Smooth muscle cell (in vitro differentiated cells): ENCODE data around the gene ASPSCR1. TPM values are rescaled to one million over a fixed set of nuclear protein-coding genes. Genes with fewer than 3 reads are reported as not detected.

Experiments
- DNase-seq: peaks from one replicate; lab custom pipeline; 2025; ENCODE audit not compliant: unreplicated experiment; lab: John Stamatoyannopoulos, UW
- H2AFZ ChIP-seq: fragments of 200-600 bp; sonication (generic); 2 replicates; pipeline ENCODE4 v1.6.0; 2016; ENCODE audit warnings: antibody characterized with exemption, low read depth, mild to moderate bottlenecking
- H3F3A ChIP-seq: fragments of 200-600 bp; sonication (generic); 2 replicates; pipeline ENCODE4 v1.6.0; 2017; ENCODE audit warnings: antibody characterized with exemption, low read depth
- H3K27ac ChIP-seq: fragments of 200-600 bp; sonication (generic); 2 replicates; pipeline ENCODE4 v1.5.1; 2016; ENCODE audit warnings: low read depth, mild to moderate bottlenecking
- H3K27me3 ChIP-seq: fragments of 200-600 bp; sonication (generic); 2 replicates; pipeline ENCODE4 v1.6.1; 2016; ENCODE audit warnings: low read depth, mild to moderate bottlenecking
- H3K36me3 ChIP-seq: fragments of 200-600 bp; sonication (generic); 2 replicates; pipeline ENCODE4 v1.5.1; 2016; ENCODE audit warnings: low read depth
- H3K4me1 ChIP-seq: fragments of 200-600 bp; sonication (generic); 2 replicates; pipeline ENCODE4 v1.5.1; 2016; ENCODE audit warnings: low read depth
- H3K4me2 ChIP-seq: fragments of 200-600 bp; sonication (generic); 2 replicates; pipeline ENCODE4 v1.6.0; 2016; ENCODE audit warnings: mild to moderate bottlenecking
- H3K4me3 ChIP-seq: fragments of 200-600 bp; sonication (generic); 2 replicates; pipeline ENCODE4 v1.5.1; 2016; ENCODE audit warnings: mild to moderate bottlenecking
- H3K79me2 ChIP-seq: fragments of 200-600 bp; sonication (generic); 2 replicates; pipeline ENCODE4 v1.6.0; 2016; ENCODE audit warnings: low read depth, mild to moderate bottlenecking
- H3K9ac ChIP-seq: fragments of 200-600 bp; sonication (generic); 2 replicates; pipeline ENCODE4 v1.6.0; 2016; ENCODE audit warnings: low read depth
- H3K9me3 ChIP-seq: fragments of 200-600 bp; sonication (generic); replicated peaks from 2 replicates; pipeline ENCODE4 v1.5.1; 2016; ENCODE audit warnings: low read depth
- H4K20me1 ChIP-seq: fragments of 200-600 bp; sonication (generic); 2 replicates; pipeline ENCODE4 v1.6.0; 2016; ENCODE audit warnings: low read depth
- WGBS: methylation state at CpG from one replicate; pipeline ENCODE4 v1.1.7; 2016; ENCODE audit warnings: low lambda C conversion rate; 5-methylcytosine and 5-hydroxymethylcytosine counted together
- polyA plus RNA-seq: library from polyadenylated mRNA; unstranded; fragments of >200 nt; fragmentation: Nextera tagmentation; extraction: Ambion mirVana; gene quantifications from 2 replicates; pipeline ENCODE4 v1.2.1, GENCODE V29; 2016
- total RNA-seq: library from RNA; depleted of rRNA; stranded (reverse); fragments of >200 nt; gene quantifications from 2 replicates; pipeline ENCODE4 v1.2.3, GENCODE V29; 2014
- TF ChIP-seq, protein P1 (sequence below): fragments of 200-600 bp; sonication (generic); IDR thresholded peaks from 2 replicates; pipeline ENCODE4 v1.5.1; 2017; ENCODE audit warnings: borderline replicate concordance, mild to moderate bottlenecking, antibody characterized with exemption; ENCODE audit not compliant: insufficient read depth, poor library complexity, severe bottlenecking

The ASPSCR1 gene
- total and polyA plus RNA-seq, 2 experiments from 2014 or later = 28.4 to 44.0 TPM

DNA sequence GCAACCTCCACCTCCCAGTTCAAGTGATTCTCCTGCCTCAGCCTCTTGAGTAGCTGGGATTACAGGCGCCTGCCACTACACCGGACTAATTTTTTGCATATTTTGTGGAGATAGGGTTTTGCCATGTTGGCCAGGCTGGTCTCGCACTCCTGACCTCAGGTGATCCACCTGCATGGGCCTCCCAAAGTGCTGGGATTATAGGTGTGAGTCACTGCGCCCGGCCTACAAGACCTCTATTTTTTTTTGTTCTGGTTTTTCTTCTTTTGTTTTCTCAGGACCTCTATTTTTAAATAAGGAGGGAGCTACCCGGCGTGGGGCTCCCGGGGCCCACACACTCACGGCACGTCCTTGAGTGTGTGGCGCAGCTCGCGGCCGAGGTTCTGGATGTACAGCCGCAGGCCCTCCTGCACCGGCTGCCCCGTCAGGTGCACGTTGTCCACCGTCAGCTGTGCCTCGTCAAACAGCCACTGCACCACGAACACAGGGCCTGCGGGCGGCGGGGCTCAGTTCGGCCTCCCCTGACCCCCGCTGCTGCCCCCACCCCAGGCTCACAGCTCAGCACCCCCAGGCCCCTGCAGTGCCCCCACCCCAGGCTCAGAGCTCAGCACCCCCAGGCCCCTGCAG, 22.3 kb upstream of the ASPSCR1 start:
- H2AFZ ChIP-seq = no peak overlapping the region
- TF ChIP-seq, protein P1, sequence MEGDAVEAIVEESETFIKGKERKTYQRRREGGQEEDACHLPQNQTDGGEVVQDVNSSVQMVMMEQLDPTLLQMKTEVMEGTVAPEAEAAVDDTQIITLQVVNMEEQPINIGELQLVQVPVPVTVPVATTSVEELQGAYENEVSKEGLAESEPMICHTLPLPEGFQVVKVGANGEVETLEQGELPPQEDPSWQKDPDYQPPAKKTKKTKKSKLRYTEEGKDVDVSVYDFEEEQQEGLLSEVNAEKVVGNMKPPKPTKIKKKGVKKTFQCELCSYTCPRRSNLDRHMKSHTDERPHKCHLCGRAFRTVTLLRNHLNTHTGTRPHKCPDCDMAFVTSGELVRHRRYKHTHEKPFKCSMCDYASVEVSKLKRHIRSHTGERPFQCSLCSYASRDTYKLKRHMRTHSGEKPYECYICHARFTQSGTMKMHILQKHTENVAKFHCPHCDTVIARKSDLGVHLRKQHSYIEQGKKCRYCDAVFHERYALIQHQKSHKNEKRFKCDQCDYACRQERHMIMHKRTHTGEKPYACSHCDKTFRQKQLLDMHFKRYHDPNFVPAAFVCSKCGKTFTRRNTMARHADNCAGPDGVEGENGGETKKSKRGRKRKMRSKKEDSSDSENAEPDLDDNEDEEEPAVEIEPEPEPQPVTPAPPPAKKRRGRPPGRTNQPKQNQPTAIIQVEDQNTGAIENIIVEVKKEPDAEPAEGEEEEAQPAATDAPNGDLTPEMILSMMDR = no peak
- H3K27ac ChIP-seq = no peak overlapping the region
- no peaks in the 10 kb centered on the region for H3K9me3 ChIP-seq
- no peaks in the 10 kb centered on the region for H3K4me1 ChIP-seq
- no peaks in the 10 kb centered on the region for H4K20me1 ChIP-seq
- H3K36me3 ChIP-seq = no peaks in the 10 kb centered on the region
- no peak overlapping the region for H3K4me3 ChIP-seq
- peaks cover 17% of the 10 kb centered on the region for H3K27me3 ChIP-seq
- no peaks in the 10 kb centered on the region for H3K79me2 ChIP-seq
- no peaks in the 10 kb centered on the region for H3F3A ChIP-seq
- H3K9ac ChIP-seq = no peak overlapping the region
- DNase-seq = no peak
- no peak overlapping the region for H3K4me2 ChIP-seq
- WGBS = 90% methylated on average over 25 of the region's 26 CpGs

- H3F3A ChIP-seq = no peaks in the 10 kb centered on the region
- no peak overlapping the region for H3K9ac ChIP-seq
- 96% methylated on average over 11 of the region's 13 CpGs for WGBS
- H3K4me3 ChIP-seq = no peak overlapping the region
- no peaks in the 10 kb centered on the region for H3K4me1 ChIP-seq
- no peak overlapping the region for H3K4me2 ChIP-seq
- H3K27ac ChIP-seq = no peak overlapping the region
- H3K27me3 ChIP-seq = peaks cover 22% of the 10 kb centered on the region
- TF ChIP-seq, protein P1 = no peak
- DNase-seq = no peak
- H3K36me3 ChIP-seq = no peaks in the 10 kb centered on the region
- no peaks in the 10 kb centered on the region for H4K20me1 ChIP-seq
- H3K9me3 ChIP-seq = no peaks in the 10 kb centered on the region
- no peaks in the 10 kb centered on the region for H3K79me2 ChIP-seq
- H2AFZ ChIP-seq = no peak overlapping the region
Measured at GRCh38 chr17:81955756-81956544, 21.5 kb upstream of the ASPSCR1 start.

GRCh38 chr17:81956607-81957589, 20.5 kb upstream of the ASPSCR1 start:
- Histone ChIP-seq H3F3A (no peaks in the 10 kb centered on the region), H3K4me2 (no peak overlapping the region), H3K9ac (no peak overlapping the region), H3K4me3 (no peak overlapping the region), H3K4me1 (no peaks in the 10 kb centered on the region), H3K9me3 (no peaks in the 10 kb centered on the region), H4K20me1 (no peaks in the 10 kb centered on the region), H3K27me3 (peaks cover 26% of the 10 kb centered on the region), H2AFZ (no peak overlapping the region), H3K27ac (no peak overlapping the region), H3K36me3 (no peaks in the 10 kb centered on the region), H3K79me2 (no peaks in the 10 kb centered on the region)
- 88% methylated on average over 45 of the region's 45 CpGs for WGBS
- TF ChIP-seq, protein P1 = no peak
- no peak for DNase-seq
